ENCODE data around the gene RAD51B. TPM values are rescaled to one million over a fixed set of nuclear protein-coding genes. Genes with fewer than 3 reads are reported as not detected.

Gene RAD51B
- total RNA-seq, 1 donor from 2014 or later = 28.5 TPM

DNA sequence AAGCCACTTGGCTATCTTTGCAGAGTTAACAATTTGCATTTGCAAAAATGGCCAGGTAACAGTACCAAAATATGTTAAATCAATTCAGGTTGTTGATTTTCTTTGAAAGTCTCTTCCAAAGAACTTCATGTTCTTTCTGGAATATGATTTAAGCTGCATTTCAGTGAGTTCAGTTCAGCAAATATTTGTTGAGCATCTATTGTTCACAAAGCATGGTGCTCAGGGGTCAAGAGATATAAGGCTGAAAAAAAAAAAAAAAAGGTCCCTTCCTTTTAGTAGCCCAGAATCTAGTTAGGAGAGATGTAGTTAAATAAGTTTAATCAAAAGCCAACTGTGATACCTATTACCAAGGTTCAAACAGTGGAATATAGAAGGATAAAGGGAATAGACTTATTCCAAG, 656.2 kb downstream of the RAD51B start:
- Histone ChIP-seq H3K27ac (peak overlapping the region; percentile 82), H3K27me3 (no peaks in the 10 kb centered on the region), H3K4me1 (peaks cover 23% of the 10 kb centered on the region), H3K9me3 (no peaks in the 10 kb centered on the region), H3K36me3 (no peaks in the 10 kb centered on the region), H3K4me3 (no peak overlapping the region)
- no peak for DNase-seq (ENCODE audit: extremely low spot score in 2 of 2)
- intact Hi-C loops (cut with DNase I) = no loop called here
- TF ChIP-seq POLR2AphosphoS5 (IDR thresholded peaks at IDR 0.05; ENCODE audit: insufficient read depth in 1 of 2, low read depth in 1 of 2) = no peak
- TF ChIP-seq, protein P1, sequence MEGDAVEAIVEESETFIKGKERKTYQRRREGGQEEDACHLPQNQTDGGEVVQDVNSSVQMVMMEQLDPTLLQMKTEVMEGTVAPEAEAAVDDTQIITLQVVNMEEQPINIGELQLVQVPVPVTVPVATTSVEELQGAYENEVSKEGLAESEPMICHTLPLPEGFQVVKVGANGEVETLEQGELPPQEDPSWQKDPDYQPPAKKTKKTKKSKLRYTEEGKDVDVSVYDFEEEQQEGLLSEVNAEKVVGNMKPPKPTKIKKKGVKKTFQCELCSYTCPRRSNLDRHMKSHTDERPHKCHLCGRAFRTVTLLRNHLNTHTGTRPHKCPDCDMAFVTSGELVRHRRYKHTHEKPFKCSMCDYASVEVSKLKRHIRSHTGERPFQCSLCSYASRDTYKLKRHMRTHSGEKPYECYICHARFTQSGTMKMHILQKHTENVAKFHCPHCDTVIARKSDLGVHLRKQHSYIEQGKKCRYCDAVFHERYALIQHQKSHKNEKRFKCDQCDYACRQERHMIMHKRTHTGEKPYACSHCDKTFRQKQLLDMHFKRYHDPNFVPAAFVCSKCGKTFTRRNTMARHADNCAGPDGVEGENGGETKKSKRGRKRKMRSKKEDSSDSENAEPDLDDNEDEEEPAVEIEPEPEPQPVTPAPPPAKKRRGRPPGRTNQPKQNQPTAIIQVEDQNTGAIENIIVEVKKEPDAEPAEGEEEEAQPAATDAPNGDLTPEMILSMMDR (IDR thresholded peaks at IDR 0.05) = no peak
- TF ChIP-seq POLR2A (IDR thresholded peaks at IDR 0.05) = no peak

GRCh38 chr14:68476212-68477109, 656.9 kb downstream of the RAD51B start:
- Histone ChIP-seq H3K4me3 (no peak overlapping the region), H3K27ac (peak overlapping the region; percentile 82), H3K36me3 (no peaks in the 10 kb centered on the region), H3K4me1 (peaks cover 23% of the 10 kb centered on the region), H3K27me3 (no peaks in the 10 kb centered on the region), H3K9me3 (no peaks in the 10 kb centered on the region)
- DNase-seq (ENCODE audit: extremely low spot score in 2 of 2) = peak in 1 of 2 donors; percentile 94
- intact Hi-C loops (cut with DNase I) = no loop called here
- peak; percentile 67 to 92 for TF ChIP-seq POLR2AphosphoS5 (IDR thresholded peaks at IDR 0.05; ENCODE audit: insufficient read depth in 1 of 2, low read depth in 1 of 2)
- TF ChIP-seq, protein P1 (IDR thresholded peaks at IDR 0.05) = no peak

GRCh38 chr14:68477110-68477455, 657.5 kb downstream of the RAD51B start:
- intact Hi-C loops (cut with DNase I) = no loop called here
- H3K4me1 ChIP-seq = peaks cover 23% of the 10 kb centered on the region
- H3K27me3 ChIP-seq = no peaks in the 10 kb centered on the region
- no peaks in the 10 kb centered on the region for H3K9me3 ChIP-seq
- no peaks in the 10 kb centered on the region for H3K36me3 ChIP-seq
- DNase-seq (ENCODE audit: extremely low spot score in 2 of 2) = peak in 1 of 2 donors; percentile 87
- TF ChIP-seq, protein P1 (IDR thresholded peaks at IDR 0.05) = no peak
- TF ChIP-seq POLR2AphosphoS5 (IDR thresholded peaks at IDR 0.05; ENCODE audit: insufficient read depth in 1 of 2, low read depth in 1 of 2) = no peak
- no peak for TF ChIP-seq POLR2A (IDR thresholded peaks at IDR 0.05)
- H3K4me3 ChIP-seq = no peak overlapping the region
- peak overlapping the region; percentile 82 for H3K27ac ChIP-seq

DNA sequence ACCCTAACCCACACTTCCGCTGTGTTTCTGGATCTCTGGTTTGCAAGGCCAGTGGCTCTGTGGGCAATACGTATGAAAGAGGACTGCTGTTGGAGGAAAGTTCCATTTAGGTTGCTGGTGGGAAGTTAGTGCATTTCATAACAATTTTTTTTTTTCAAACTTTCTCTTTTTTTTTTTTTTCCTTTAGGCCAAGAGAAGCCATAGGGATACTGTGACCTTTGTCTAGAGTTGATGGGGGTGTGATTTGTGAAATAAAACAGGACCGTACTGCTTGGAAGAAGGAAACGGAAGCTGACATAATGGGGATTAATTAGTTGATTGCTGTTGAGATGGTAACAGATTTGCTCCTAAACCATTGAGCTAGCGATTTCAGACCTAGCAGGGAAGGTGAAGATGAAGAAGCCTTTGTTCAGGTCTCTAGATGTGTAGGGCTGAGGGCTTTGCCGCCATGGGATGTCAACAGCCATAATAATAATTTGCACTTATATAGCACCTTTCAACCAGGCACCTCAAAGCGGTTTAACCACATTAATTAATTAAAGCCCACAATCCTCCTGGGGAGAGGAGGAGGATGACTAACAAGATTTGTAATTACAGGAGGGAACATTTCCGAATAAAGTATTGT, 658.0 kb downstream of the RAD51B start:
- peaks cover 23% of the 10 kb centered on the region for H3K4me1 ChIP-seq
- no peaks in the 10 kb centered on the region for H3K9me3 ChIP-seq
- H3K27me3 ChIP-seq = no peaks in the 10 kb centered on the region
- H3K4me3 ChIP-seq = no peak overlapping the region
- TF ChIP-seq POLR2A (IDR thresholded peaks at IDR 0.05) = no peak
- TF ChIP-seq, protein P1 (IDR thresholded peaks at IDR 0.05) = no peak
- no peak for TF ChIP-seq POLR2AphosphoS5 (IDR thresholded peaks at IDR 0.05; ENCODE audit: insufficient read depth in 1 of 2, low read depth in 1 of 2)
- intact Hi-C loops (cut with DNase I) = no loop called here
- H3K27ac ChIP-seq = peak overlapping the region; percentile 82
- no peaks in the 10 kb centered on the region for H3K36me3 ChIP-seq
- peak in 1 of 2 donors; percentile 42 for DNase-seq (ENCODE audit: extremely low spot score in 2 of 2)

DNA sequence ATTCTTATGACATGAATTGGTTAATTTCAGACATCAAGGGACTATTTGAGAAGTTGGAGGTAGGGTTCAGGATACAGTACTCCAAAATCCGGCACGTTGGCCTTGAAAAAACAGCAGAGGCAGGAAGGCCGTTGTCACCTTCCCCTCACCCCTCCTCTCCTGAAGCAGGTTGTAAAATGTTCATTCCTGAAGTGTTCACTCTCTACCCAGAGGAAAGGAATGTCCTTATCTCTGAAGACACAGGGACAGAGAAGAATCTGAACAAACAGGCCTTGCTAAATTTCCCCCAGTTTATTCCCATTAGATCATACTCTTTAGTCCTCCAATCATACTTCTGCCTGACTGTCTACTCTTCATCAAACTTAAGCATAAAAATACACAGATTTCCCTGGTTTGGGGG, 659.7 kb downstream of the RAD51B start:
- no peaks in the 10 kb centered on the region for H3K9me3 ChIP-seq
- no peak overlapping the region for H3K4me3 ChIP-seq
- H3K36me3 ChIP-seq = no peaks in the 10 kb centered on the region
- H3K27me3 ChIP-seq = no peaks in the 10 kb centered on the region
- intact Hi-C loops (cut with DNase I) = no loop called here
- TF ChIP-seq, protein P1 (IDR thresholded peaks at IDR 0.05) = no peak
- TF ChIP-seq POLR2AphosphoS5 (IDR thresholded peaks at IDR 0.05; ENCODE audit: insufficient read depth in 1 of 2, low read depth in 1 of 2) = no peak
- TF ChIP-seq POLR2A (IDR thresholded peaks at IDR 0.05) = no peak
- no peak overlapping the region for H3K27ac ChIP-seq
- H3K4me1 ChIP-seq = peaks cover 37% of the 10 kb centered on the region
- DNase-seq (ENCODE audit: extremely low spot score in 2 of 2) = peak in 1 of 2 donors; percentile 27

All from vagina (tissue), 2 donors.